A204.1 (cell line): ENCODE measurements around the gene PPP1CC.
"Not testable (repeated sequence)": the region's sequence is repeated elsewhere in the genome, so short reads cannot be mapped to it uniquely, and the experiment has no call there.

Source experiments
- FAIRE-seq: peaks from 2 replicates; lab custom pipeline; 2012; peaks lifted over from hg19 to GRCh38; lab: Jason Lieb, UNC

PPP1CC gene

GRCh38 chr12:110754101-110754793 is 11.6 kb upstream of the PPP1CC start:
- no peak for FAIRE-seq

GRCh38 chr12:110750784-110751461 is 8.2 kb upstream of the PPP1CC start:
- no peak for FAIRE-seq

- no peak for FAIRE-seq
Measured at GRCh38 chr12:110746550-110746949, 3.9 kb upstream of the PPP1CC start.

- no peak for FAIRE-seq
Measured at GRCh38 chr12:110745542-110746284, 3.0 kb upstream of the PPP1CC start.

GRCh38 chr12:110744601-110745264 is 2.0 kb upstream of the PPP1CC start:
- no peak for FAIRE-seq

- FAIRE-seq: no peak
Measured at GRCh38 chr12:110744151-110744571, 1.5 kb upstream of the PPP1CC start.

- no peak for FAIRE-seq
Measured at GRCh38 chr12:110743571-110744093, 941 bp upstream of the PPP1CC start.

- FAIRE-seq: no peak
Measured at GRCh38 chr12:110742096-110742717, 484 bp downstream of the PPP1CC start.

- no peak for FAIRE-seq
Measured at GRCh38 chr12:110741341-110742095, 1.2 kb downstream of the PPP1CC start.

- no peak for FAIRE-seq
Measured at GRCh38 chr12:110739894-110740293, 2.8 kb downstream of the PPP1CC start.

- FAIRE-seq: no peak
Measured at GRCh38 chr12:110739488-110739887, 3.2 kb downstream of the PPP1CC start.

GRCh38 chr12:110737532-110737931 is 5.2 kb downstream of the PPP1CC start:
- no peak for FAIRE-seq

GRCh38 chr12:110737016-110737415 is 5.7 kb downstream of the PPP1CC start:
- FAIRE-seq: not testable (repeated sequence)

GRCh38 chr12:110733900-110734299 is 8.8 kb downstream of the PPP1CC start:
- FAIRE-seq: no peak

GRCh38 chr12:110733089-110733715 is 9.5 kb downstream of the PPP1CC start:
- FAIRE-seq: no peak

GRCh38 chr12:110732572-110732971 is 10.1 kb downstream of the PPP1CC start:
- FAIRE-seq: no peak

GRCh38 chr12:110731479-110731878 is 11.2 kb downstream of the PPP1CC start:
- no peak for FAIRE-seq

GRCh38 chr12:110728628-110729027 is 14.1 kb downstream of the PPP1CC start:
- FAIRE-seq: no peak

- FAIRE-seq: no peak
Measured at GRCh38 chr12:110726708-110727369, 15.9 kb downstream of the PPP1CC start.

- no peak for FAIRE-seq
Measured at GRCh38 chr12:110726028-110726427, 16.7 kb downstream of the PPP1CC start.
